ENCODE results near the gene NOS1AP. TPM values are rescaled to one million over a fixed set of nuclear protein-coding genes. Genes with fewer than 3 reads are reported as not detected.

Gene NOS1AP
- total and polyA plus RNA-seq, 9 of the 15 experiments (the other 6 are each of a cell fraction or from before 2014, with no cell fraction given) = 0.07 to 1.5 (median 0.22) TPM

DNA sequence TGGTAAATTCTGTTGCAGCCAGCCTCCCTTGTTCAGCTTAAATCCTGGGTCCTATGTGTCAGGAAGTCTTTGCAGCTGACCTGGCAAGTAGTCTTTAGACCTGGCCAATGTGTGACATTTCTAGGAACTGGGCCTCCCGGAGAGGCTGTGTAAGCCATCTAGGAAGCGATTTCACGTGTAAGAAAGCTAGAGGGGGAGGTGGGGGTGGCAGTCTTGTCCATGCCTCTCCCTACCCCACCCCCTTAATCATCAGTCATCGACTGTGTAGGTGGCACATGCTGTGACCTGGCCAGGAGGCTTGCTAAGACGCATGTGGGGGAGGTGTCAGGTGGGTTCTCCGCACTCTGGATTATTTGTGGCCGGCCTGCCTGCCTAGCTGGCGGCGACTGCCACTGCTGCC, 320.5 kb downstream of the NOS1AP start (continued):
- TF ChIP-seq ELF1 (tag; IDR thresholded peaks at IDR 0.05) = no peak
- TF ChIP-seq ZNF57 (CRISPR knock-in tag; IDR thresholded peaks at IDR 0.05) = no peak
- TF ChIP-seq, protein P1, sequence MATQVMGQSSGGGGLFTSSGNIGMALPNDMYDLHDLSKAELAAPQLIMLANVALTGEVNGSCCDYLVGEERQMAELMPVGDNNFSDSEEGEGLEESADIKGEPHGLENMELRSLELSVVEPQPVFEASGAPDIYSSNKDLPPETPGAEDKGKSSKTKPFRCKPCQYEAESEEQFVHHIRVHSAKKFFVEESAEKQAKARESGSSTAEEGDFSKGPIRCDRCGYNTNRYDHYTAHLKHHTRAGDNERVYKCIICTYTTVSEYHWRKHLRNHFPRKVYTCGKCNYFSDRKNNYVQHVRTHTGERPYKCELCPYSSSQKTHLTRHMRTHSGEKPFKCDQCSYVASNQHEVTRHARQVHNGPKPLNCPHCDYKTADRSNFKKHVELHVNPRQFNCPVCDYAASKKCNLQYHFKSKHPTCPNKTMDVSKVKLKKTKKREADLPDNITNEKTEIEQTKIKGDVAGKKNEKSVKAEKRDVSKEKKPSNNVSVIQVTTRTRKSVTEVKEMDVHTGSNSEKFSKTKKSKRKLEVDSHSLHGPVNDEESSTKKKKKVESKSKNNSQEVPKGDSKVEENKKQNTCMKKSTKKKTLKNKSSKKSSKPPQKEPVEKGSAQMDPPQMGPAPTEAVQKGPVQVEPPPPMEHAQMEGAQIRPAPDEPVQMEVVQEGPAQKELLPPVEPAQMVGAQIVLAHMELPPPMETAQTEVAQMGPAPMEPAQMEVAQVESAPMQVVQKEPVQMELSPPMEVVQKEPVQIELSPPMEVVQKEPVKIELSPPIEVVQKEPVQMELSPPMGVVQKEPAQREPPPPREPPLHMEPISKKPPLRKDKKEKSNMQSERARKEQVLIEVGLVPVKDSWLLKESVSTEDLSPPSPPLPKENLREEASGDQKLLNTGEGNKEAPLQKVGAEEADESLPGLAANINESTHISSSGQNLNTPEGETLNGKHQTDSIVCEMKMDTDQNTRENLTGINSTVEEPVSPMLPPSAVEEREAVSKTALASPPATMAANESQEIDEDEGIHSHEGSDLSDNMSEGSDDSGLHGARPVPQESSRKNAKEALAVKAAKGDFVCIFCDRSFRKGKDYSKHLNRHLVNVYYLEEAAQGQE (IDR thresholded peaks at IDR 0.05; ENCODE audit: borderline replicate concordance) = no peak
- TF ChIP-seq, protein P1 (CRISPR knock-in tag; IDR thresholded peaks at IDR 0.05; ENCODE audit: low read depth) = no peak
- no peak for TF ChIP-seq ZC3H11A (IDR thresholded peaks at IDR 0.05; ENCODE audit: low read depth, low read length)
- TF ChIP-seq SRF (CRISPR knock-in tag; IDR thresholded peaks at IDR 0.05) = no peak
- no peak for TF ChIP-seq BCOR (IDR thresholded peaks at IDR 0.05)
- peak; percentile 33 for TF ChIP-seq TCF3 (CRISPR knock-in tag; IDR thresholded peaks at IDR 0.05)
- no peak for TF ChIP-seq PHB (CRISPR knock-in tag; IDR thresholded peaks at IDR 0.05)
- no peak for TF ChIP-seq POLR2A (conservative IDR thresholded peaks at IDR 0.05)
- no peak for TF ChIP-seq ILK (tag; IDR thresholded peaks at IDR 0.05; ENCODE audit: borderline replicate concordance, low read depth)
- TF ChIP-seq TFAM (CRISPR knock-in tag; conservative IDR thresholded peaks at IDR 0.05) = no peak
- no peak for TF ChIP-seq KLF6 (CRISPR knock-in tag; IDR thresholded peaks at IDR 0.05; ENCODE audit: borderline replicate concordance)
- no peak for TF ChIP-seq NR4A1 (CRISPR knock-in tag; IDR thresholded peaks at IDR 0.05)
- TF ChIP-seq NR4A1 (tag; IDR thresholded peaks at IDR 0.05) = 0 out of 2 replicates have a peak, but pooled peaks have one; percentile 38
- no peak for TF ChIP-seq WHSC1 (IDR thresholded peaks at IDR 0.05; ENCODE audit: low read length)
- TF ChIP-seq ZBTB5 (IDR thresholded peaks at IDR 0.05) = no peak
- TF ChIP-seq, protein P2, sequence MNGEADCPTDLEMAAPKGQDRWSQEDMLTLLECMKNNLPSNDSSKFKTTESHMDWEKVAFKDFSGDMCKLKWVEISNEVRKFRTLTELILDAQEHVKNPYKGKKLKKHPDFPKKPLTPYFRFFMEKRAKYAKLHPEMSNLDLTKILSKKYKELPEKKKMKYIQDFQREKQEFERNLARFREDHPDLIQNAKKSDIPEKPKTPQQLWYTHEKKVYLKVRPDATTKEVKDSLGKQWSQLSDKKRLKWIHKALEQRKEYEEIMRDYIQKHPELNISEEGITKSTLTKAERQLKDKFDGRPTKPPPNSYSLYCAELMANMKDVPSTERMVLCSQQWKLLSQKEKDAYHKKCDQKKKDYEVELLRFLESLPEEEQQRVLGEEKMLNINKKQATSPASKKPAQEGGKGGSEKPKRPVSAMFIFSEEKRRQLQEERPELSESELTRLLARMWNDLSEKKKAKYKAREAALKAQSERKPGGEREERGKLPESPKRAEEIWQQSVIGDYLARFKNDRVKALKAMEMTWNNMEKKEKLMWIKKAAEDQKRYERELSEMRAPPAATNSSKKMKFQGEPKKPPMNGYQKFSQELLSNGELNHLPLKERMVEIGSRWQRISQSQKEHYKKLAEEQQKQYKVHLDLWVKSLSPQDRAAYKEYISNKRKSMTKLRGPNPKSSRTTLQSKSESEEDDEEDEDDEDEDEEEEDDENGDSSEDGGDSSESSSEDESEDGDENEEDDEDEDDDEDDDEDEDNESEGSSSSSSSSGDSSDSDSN (IDR thresholded peaks at IDR 0.05; ENCODE audit: borderline replicate concordance in 1 of 2, low read depth in 2 of 2, low read length in 2 of 2) = no peak
- no peak for TF ChIP-seq ZBTB8A (IDR thresholded peaks at IDR 0.05; ENCODE audit: partially characterized antibody)
